H9 (cell line): ENCODE data around the gene TMEM266. TPM values are rescaled to one million over a fixed set of nuclear protein-coding genes. Genes with fewer than 3 reads are reported as not detected.

Experiments
- DNase-seq: peaks from one replicate; pipeline ENCODE4 v3.0.0-alpha.2; 2017
- H2AFZ ChIP-seq: one replicate; pipeline ENCODE4 v1.6.1; 2013; ENCODE audit warnings: mild to moderate bottlenecking, low read length, control low read depth, moderate library complexity
- H2AK5ac ChIP-seq: 2 replicates; pipeline ENCODE4 v1.6.1; 2013; ENCODE audit warnings: low read length, control low read depth, mixed read lengths; ENCODE audit not compliant: insufficient read length
- H2BK120ac ChIP-seq: one replicate; pipeline ENCODE4 v1.6.1; 2013; ENCODE audit warnings: low read depth, mild to moderate bottlenecking, low read length, control low read depth, inconsistent platforms; ENCODE audit not compliant: poor library complexity, severe bottlenecking
- H2BK12ac ChIP-seq: 2 replicates; pipeline ENCODE4 v1.6.1; 2013; ENCODE audit warnings: low read length, control low read depth, mixed read lengths, low read depth; ENCODE audit not compliant: insufficient read length
- H2BK15ac ChIP-seq: 2 replicates; pipeline ENCODE4 v1.6.1; 2013; ENCODE audit warnings: low read depth, low read length, control low read depth
- H2BK20ac ChIP-seq: one replicate; pipeline ENCODE4 v1.6.1; 2013; ENCODE audit warnings: low read depth, mild to moderate bottlenecking, low read length, control low read depth, inconsistent platforms; ENCODE audit not compliant: poor library complexity, severe bottlenecking
- H2BK5ac ChIP-seq: 2 replicates; pipeline ENCODE4 v1.6.1; 2013; ENCODE audit warnings: low read length, control low read depth, mixed read lengths; ENCODE audit not compliant: insufficient read length
- H3K14ac ChIP-seq: 2 replicates; pipeline ENCODE4 v1.6.1; 2013; ENCODE audit warnings: low read length, control low read depth; ENCODE audit not compliant: insufficient read depth
- H3K18ac ChIP-seq: 2 replicates; pipeline ENCODE4 v1.6.1; 2013; ENCODE audit warnings: low read depth, mild to moderate bottlenecking, mixed read lengths, low read length, control low read depth; ENCODE audit not compliant: insufficient read length
- H3K23ac ChIP-seq: 2 replicates; pipeline ENCODE4 v1.6.1; 2013; ENCODE audit warnings: low read length, control low read depth, mixed read lengths, low read depth; ENCODE audit not compliant: insufficient read length
- H3K23me2 ChIP-seq: 2 replicates; pipeline ENCODE4 v1.6.1; 2013; ENCODE audit warnings: low read depth, mild to moderate bottlenecking, mixed read lengths, low read length, control low read depth; ENCODE audit not compliant: insufficient read length, poor library complexity, severe bottlenecking
- H3K27ac ChIP-seq: 2 replicates; pipeline ENCODE4 v1.5.1; 2013; ENCODE audit warnings: low read length, control low read depth, mixed read lengths, low read depth; ENCODE audit not compliant: insufficient read length
- H3K27me3 ChIP-seq: 2 replicates; pipeline ENCODE4 v1.6.1; 2013; ENCODE audit warnings: low read length, control low read depth, inconsistent platforms; ENCODE audit not compliant: insufficient read depth
- H3K4ac ChIP-seq: 2 replicates; pipeline ENCODE4 v1.6.1; 2013; ENCODE audit warnings: low read depth, mild to moderate bottlenecking, control low read depth, inconsistent platforms, low read length, moderate library complexity
- H3K4me1 ChIP-seq: 2 replicates; pipeline ENCODE4 v1.6.1; 2013; ENCODE audit warnings: low read length, control low read depth, inconsistent platforms; ENCODE audit not compliant: insufficient read depth
- H3K4me2 ChIP-seq: 2 replicates; pipeline ENCODE4 v1.6.1; 2013; ENCODE audit warnings: low read length, control low read depth, mixed read lengths; ENCODE audit not compliant: insufficient read length, insufficient read depth
- H3K56ac ChIP-seq: 2 replicates; pipeline ENCODE4 v1.6.1; 2013; ENCODE audit warnings: low read depth, mild to moderate bottlenecking, mixed read lengths, low read length, control low read depth; ENCODE audit not compliant: insufficient read length
- H3K79me1 ChIP-seq: 2 replicates; pipeline ENCODE4 v1.6.1; 2013; ENCODE audit warnings: low read depth, mild to moderate bottlenecking, moderate library complexity, low read length, control low read depth, inconsistent platforms; ENCODE audit not compliant: insufficient read depth, poor library complexity, severe bottlenecking
- H3K79me2 ChIP-seq: 2 replicates; pipeline ENCODE4 v1.6.1; 2013; ENCODE audit warnings: low read length, control low read depth, inconsistent platforms; ENCODE audit not compliant: insufficient read depth
- H3K9ac ChIP-seq: 2 replicates; pipeline ENCODE4 v1.6.1; 2013; ENCODE audit warnings: low read length, control low read depth, mixed read lengths; ENCODE audit not compliant: insufficient read length; ENCODE audit errors: extremely low read depth
- H3K9me3 ChIP-seq: one replicate; pipeline ENCODE4 v1.6.1; 2013; ENCODE audit warnings: low read depth, low read length, inconsistent platforms; ENCODE audit not compliant: control insufficient read depth
- H3T11ph ChIP-seq: one replicate; pipeline ENCODE4 v1.6.1; 2013; ENCODE audit warnings: mild to moderate bottlenecking, low read length, control low read depth, inconsistent platforms
- H4K20me1 ChIP-seq: one replicate; pipeline ENCODE4 v1.6.1; 2013; ENCODE audit not compliant: control insufficient read depth, insufficient read length, insufficient read depth
- H4K5ac ChIP-seq: 2 replicates; pipeline ENCODE4 v1.6.1; 2013; ENCODE audit warnings: low read depth, mild to moderate bottlenecking, mixed read lengths, low read length, control low read depth; ENCODE audit not compliant: insufficient read length
- H4K8ac ChIP-seq: replicated peaks from 2 replicates; pipeline ENCODE4 v1.6.1; 2013; ENCODE audit warnings: low read length, control low read depth, mixed read lengths, low read depth; ENCODE audit not compliant: insufficient read length
- H4K91ac ChIP-seq: 2 replicates; pipeline ENCODE4 v1.6.1; 2013; ENCODE audit warnings: low read depth, mild to moderate bottlenecking, moderate library complexity, mixed read lengths, low read length, control low read depth; ENCODE audit not compliant: insufficient read length
- H3K27ac Mint-ChIP-seq, 3 experiments: 2 replicates in 2 of 3; 3 replicates in 1 of 3; pipeline ENCODE4 v1.8.0; 2020 to 2021; ENCODE audit warnings: mixed read lengths in 3 of 3, mild to moderate bottlenecking in 1 of 3, moderate library complexity in 1 of 3
- H3K27me3 Mint-ChIP-seq: 2 replicates; pipeline ENCODE4 v1.8.0; 2021; ENCODE audit warnings: low read depth, mild to moderate bottlenecking, moderate library complexity, mixed read lengths
- H3K36me3 Mint-ChIP-seq, 3 experiments: 2 replicates in 2 of 3; 3 replicates in 1 of 3; pipeline ENCODE4 v1.8.0; 2020 to 2021; ENCODE audit warnings: low read depth in 3 of 3, mixed read lengths in 3 of 3; ENCODE audit not compliant: insufficient read depth in 1 of 3
- H3K4me1 Mint-ChIP-seq, 2 experiments: 2 replicates each; pipeline ENCODE4 v1.8.0; 2020; ENCODE audit warnings: mixed read lengths in 2 of 2
- H3K4me3 Mint-ChIP-seq, 2 experiments: 2 replicates in 1 of 2; 3 replicates in 1 of 2; pipeline ENCODE4 v1.8.0; 2020 to 2021; ENCODE audit warnings: mild to moderate bottlenecking in 2 of 2, mixed read lengths in 2 of 2, moderate library complexity in 1 of 2
- H3K9me3 Mint-ChIP-seq, 2 experiments: 2 replicates in 1 of 2; 3 replicates in 1 of 2; pipeline ENCODE4 v1.8.0; 2020; ENCODE audit warnings: mild to moderate bottlenecking in 2 of 2, mixed read lengths in 2 of 2, moderate library complexity in 1 of 2
- CTCF ChIP-seq: fragments of 200-600 bp; sonication (generic); conservative IDR thresholded peaks from 3 replicates; pipeline ENCODE4 v1.8.0; 2021; ENCODE audit warnings: antibody characterized with exemption, mild to moderate bottlenecking
- WGBS: extraction: QIAGEN DNeasy Blood & Tissue Kit; methylation state at CpG from one replicate; pipeline ENCODE4 v1.1.7; 2013; ENCODE audit warnings: missing lambda C conversion rate, low lambda C conversion rate, mixed read lengths; ENCODE audit not compliant: insufficient read length; ENCODE audit errors: extremely low coverage; 5-methylcytosine and 5-hydroxymethylcytosine counted together
- total RNA-seq: library from RNA; stranded (reverse); gene quantifications from 2 replicates; pipeline ENCODE4 v1.2.1, GENCODE V29; 2021

The TMEM266 gene
- total RNA-seq, 1 experiment from 2014 or later: 0.81 TPM

- Histone ChIP-seq H3T11ph (no peak overlapping the region), H3K23ac (no peak overlapping the region), H3K4ac (no peak overlapping the region), H2BK5ac (no peak overlapping the region), H2BK20ac (no peak overlapping the region), H4K20me1 (no peaks in the 10 kb centered on the region), H2AK5ac (no peak overlapping the region), H2BK12ac (no peak overlapping the region), H2BK120ac (no peak overlapping the region), H3K9me3 (no peaks in the 10 kb centered on the region), H3K14ac (no peak overlapping the region), H2AFZ (no peak overlapping the region), H3K27ac (no peak overlapping the region), H3K79me2 (no peaks in the 10 kb centered on the region), H3K23me2 (no peaks in the 10 kb centered on the region), H2BK15ac (no peak overlapping the region), H3K9ac (no peak overlapping the region), H3K4me1 (no peaks in the 10 kb centered on the region), H4K5ac (no peak overlapping the region), H3K27me3 (no peaks in the 10 kb centered on the region), H3K18ac (no peak overlapping the region), H3K4me2 (no peak overlapping the region), H3K56ac (no peak overlapping the region), H4K91ac (no peak overlapping the region), H3K79me1 (no peaks in the 10 kb centered on the region), H4K8ac (no peak overlapping the region)
- no peak for DNase-seq
- no peak for TF ChIP-seq CTCF
- Mint-ChIP-seq H3K4me3 (no peak overlapping the region), H3K27ac (no peak overlapping the region), H3K36me3 (peaks cover 9 to 37% (median 30%) of the 10 kb centered on the region in 3 experiments), H3K4me1 (no peaks in the 10 kb centered on the region; a peak in 1 of 4 replicates), H3K9me3 (peaks cover 2 to 10% of the 10 kb centered on the region in 2 experiments; a peak in 2 of 5 replicates), H3K27me3 (no peaks in the 10 kb centered on the region)
- WGBS: no CpG with 5 or more reads among the region's 1 CpG
Measured at GRCh38 chr15:76221085-76221767, 161.4 kb downstream of the TMEM266 start.
